HepG2 (cell line): ENCODE results near the gene NAALADL1. TPM values are rescaled to one million over a fixed set of nuclear protein-coding genes. Genes with fewer than 3 reads are reported as not detected.
A peak's percentile ranks its signal among the peaks of the same experiment; 100 is the strongest.

Source experiments
- ATF7 ChIP-seq, 2 experiments: fragments of 450-650 bp in 1 of 2; sonication (generic) in 1 of 2; formaldehyde crosslinking in 1 of 2; IDR thresholded peaks; 2 replicates each; pipeline versions ENCODE4 v1.4.0 to v1.6.1; 2016 to 2020; ENCODE audit warnings: antibody characterized with exemption in 1 of 2, mild to moderate bottlenecking in 1 of 2, missing genetic modification reagents in 1 of 2
- CHCHD3 ChIP-seq: sonication (generic); formaldehyde crosslinking; IDR thresholded peaks from 2 replicates; pipeline ENCODE4 v1.8.0; 2022; ENCODE audit warnings: mild to moderate bottlenecking, missing genetic modification reagents, moderate library complexity
- FOXC1 ChIP-seq: sonication (generic); formaldehyde crosslinking; IDR thresholded peaks from 2 replicates; pipeline ENCODE4 v1.8.0; 2022; ENCODE audit warnings: mild to moderate bottlenecking, missing genetic modification reagents, borderline replicate concordance
- IKZF4 ChIP-seq: sonication (generic); formaldehyde crosslinking; IDR thresholded peaks from 2 replicates; pipeline ENCODE4 v1.5.1; 2020; ENCODE audit warnings: borderline replicate concordance, mild to moderate bottlenecking, low read depth, missing genetic modification reagents; ENCODE audit errors: not compliant biosample characterization
- KDM3A ChIP-seq: IDR thresholded peaks from 2 replicates; pipeline ENCODE4 v1.6.1; 2018; ENCODE audit warnings: low read depth, missing compliant biosample characterization
- KLF13 ChIP-seq: sonication (generic); formaldehyde crosslinking; IDR thresholded peaks from 2 replicates; pipeline ENCODE4 v1.4.0; 2020; ENCODE audit warnings: mild to moderate bottlenecking, missing genetic modification reagents
- POLR2AphosphoS2 ChIP-seq: IDR thresholded peaks from 2 replicates; pipeline ENCODE4 v1.6.1; 2011; ENCODE audit warnings: low read depth, low read length, improper control_type of control experiment
- SKI ChIP-seq: fragments of 450-650 bp; IDR thresholded peaks from one replicate; pipeline ENCODE4 v1.6.1; 2018; ENCODE audit warnings: mild to moderate bottlenecking; ENCODE audit not compliant: partially characterized antibody
- SNRNP70 ChIP-seq: fragments of 200-400 bp; formaldehyde crosslinking; IDR thresholded peaks from 2 replicates; pipeline ENCODE4 v1.6.1; 2017; ENCODE audit warnings: mild to moderate bottlenecking, low read depth, low read length, moderate library complexity
- TEAD2 ChIP-seq: sonication (generic); formaldehyde crosslinking; IDR thresholded peaks from 2 replicates; pipeline ENCODE4 v1.9.0; 2021; ENCODE audit warnings: missing genetic modification reagents
- TGIF2 ChIP-seq: IDR thresholded peaks from 2 replicates; pipeline ENCODE4 v1.6.1; 2016; ENCODE audit warnings: control low read depth, missing compliant biosample characterization
- ZNF407 ChIP-seq: sonication (generic); formaldehyde crosslinking; IDR thresholded peaks from one replicate; pipeline ENCODE4 v1.5.1; 2020; ENCODE audit warnings: mild to moderate bottlenecking, missing genetic modification reagents; ENCODE audit errors: not compliant biosample characterization
- ZNF605 ChIP-seq: sonication (generic); formaldehyde crosslinking; IDR thresholded peaks from 2 replicates; pipeline ENCODE4 v1.8.0; 2022; ENCODE audit warnings: mild to moderate bottlenecking, missing genetic modification reagents
- ZNF607 ChIP-seq: sonication (generic); formaldehyde crosslinking; IDR thresholded peaks from 2 replicates; pipeline ENCODE4 v1.5.1; 2020; ENCODE audit warnings: missing genetic modification reagents, mild to moderate bottlenecking, borderline replicate concordance
- ZSCAN5A ChIP-seq: sonication (generic); formaldehyde crosslinking; IDR thresholded peaks from 2 replicates; pipeline ENCODE4 v1.8.0; 2022; ENCODE audit warnings: mild to moderate bottlenecking, missing genetic modification reagents, borderline replicate concordance
- polyA plus RNA-seq, 8 experiments: library from polyadenylated mRNA; depleted of rRNA in 3 of 8; stranded (reverse) in 7 of 8; unstranded in 1 of 8; fragments of >200 nt; fragmentation: Illumina TruSeq in 4 of 8; extraction: Trizol in 4 of 8; gene quantifications; 2 replicates each; pipeline versions ENCODE4 v1.2.1 to v1.2.3, GENCODE V29; 2011 to 2016; ENCODE audit warnings: low read depth in 4 of 8, missing spikeins in 1 of 8, mixed read lengths in 1 of 8; ENCODE audit not compliant: insufficient read depth in 1 of 8
- total RNA-seq, 5 experiments: library from RNA; depleted of rRNA; stranded (reverse); fragments of >200 nt; fragmentation: Illumina TruSeq; extraction: Trizol; gene quantifications; 2 replicates each; pipeline ENCODE4 v1.2.3, GENCODE V29; 2016; ENCODE audit warnings: low read depth in 1 of 5
- TF ChIP-seq, protein P1 (sequence below): sonication (generic); formaldehyde crosslinking; IDR thresholded peaks from 2 replicates; pipeline ENCODE4 v1.8.1; 2023; ENCODE audit warnings: mild to moderate bottlenecking, inconsistent platforms, moderate library complexity, missing genetic modification reagents, borderline replicate concordance
- TF ChIP-seq, protein P2 (sequence below): sonication (generic); formaldehyde crosslinking; IDR thresholded peaks from 2 replicates; pipeline ENCODE4 v1.4.0; 2020; ENCODE audit warnings: missing genetic modification reagents; ENCODE audit errors: not compliant biosample characterization

The NAALADL1 gene
- total and polyA plus RNA-seq, 2 of the 13 experiments (the other 11 are each of a cell fraction or from before 2014, with no cell fraction given): 9.3 to 33.9 TPM

DNA sequence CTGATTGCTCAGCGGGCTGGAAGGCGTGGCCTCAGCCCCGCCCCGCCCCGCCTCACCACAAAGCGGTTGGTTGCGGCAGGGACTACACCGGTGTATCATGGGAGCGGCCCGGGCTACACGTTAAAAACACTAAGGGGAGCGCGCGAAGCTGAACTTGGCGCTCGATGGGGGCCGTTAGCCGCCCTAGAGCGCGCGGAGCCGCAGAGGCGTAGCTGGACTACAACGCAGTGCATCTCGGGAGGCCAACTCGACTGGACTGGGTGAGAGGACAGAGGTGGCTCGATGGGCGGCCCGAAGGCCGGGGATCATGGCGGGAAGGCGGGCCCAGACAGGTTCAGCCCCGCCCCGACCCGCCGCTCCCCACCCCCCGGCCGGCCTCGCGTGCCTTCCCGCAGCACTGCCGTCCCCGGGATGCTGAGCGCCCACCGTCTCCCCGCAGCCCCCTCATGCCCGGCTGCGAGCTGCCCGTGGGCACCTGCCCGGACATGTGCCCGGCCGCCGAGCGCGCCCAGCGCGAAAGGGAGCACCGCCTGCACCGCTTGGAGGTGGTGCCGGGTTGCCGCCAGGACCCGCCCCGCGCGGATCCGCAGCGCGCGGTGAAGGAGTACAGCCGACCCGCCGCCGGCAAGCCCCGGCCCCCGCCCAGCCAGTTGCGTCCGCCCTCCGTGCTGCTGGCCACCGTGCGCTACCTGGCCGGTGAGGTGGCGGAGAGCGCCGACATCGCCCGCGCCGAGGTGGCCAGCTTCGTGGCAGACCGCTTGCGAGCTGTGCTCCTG is 17.3 kb downstream of the NAALADL1 start, which contains the start of gene SAC3D1 (continued):
- TF ChIP-seq ATF7 (IDR thresholded peaks at IDR 0.05) (no peak), ATF7 (CRISPR knock-in tag; IDR thresholded peaks at IDR 0.05) (no peak), ZSCAN5A (CRISPR knock-in tag) (peak; percentile 64; the same call in 1 of the 2 replicates), TEAD2 (CRISPR knock-in tag) (no peak), ZNF605 (CRISPR knock-in tag) (no peak), POLR2AphosphoS2 (no peak), KLF13 (no peak), IKZF4 (peak; percentile 92), FOXC1 (no peak), KDM3A (CRISPR knock-in tag) (no peak), ZNF407 (no peak), ZNF607 (CRISPR knock-in tag) (no peak), CHCHD3 (no peak), SKI (peak; percentile 19), TGIF2 (CRISPR knock-in tag) (no peak), SNRNP70 (no peak)
- TF ChIP-seq, protein P1, sequence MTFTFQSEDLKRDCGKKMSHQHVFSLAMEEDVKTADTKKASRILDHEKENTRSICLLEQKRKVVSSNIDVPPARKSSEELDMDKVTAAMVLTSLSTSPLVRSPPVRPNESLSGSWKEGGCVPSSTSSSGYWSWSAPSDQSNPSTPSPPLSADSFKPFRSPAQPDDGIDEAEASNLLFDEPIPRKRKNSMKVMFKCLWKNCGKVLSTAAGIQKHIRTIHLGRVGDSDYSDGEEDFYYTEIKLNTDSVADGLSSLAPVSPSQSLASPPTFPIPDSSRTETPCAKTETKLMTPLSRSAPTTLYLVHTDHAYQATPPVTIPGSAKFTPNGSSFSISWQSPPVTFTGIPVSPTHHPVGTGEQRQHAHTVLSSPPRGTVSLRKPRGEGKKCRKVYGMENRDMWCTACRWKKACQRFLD: peak; percentile 14; the same call in 1 of the 2 replicates
- TF ChIP-seq, protein P2, sequence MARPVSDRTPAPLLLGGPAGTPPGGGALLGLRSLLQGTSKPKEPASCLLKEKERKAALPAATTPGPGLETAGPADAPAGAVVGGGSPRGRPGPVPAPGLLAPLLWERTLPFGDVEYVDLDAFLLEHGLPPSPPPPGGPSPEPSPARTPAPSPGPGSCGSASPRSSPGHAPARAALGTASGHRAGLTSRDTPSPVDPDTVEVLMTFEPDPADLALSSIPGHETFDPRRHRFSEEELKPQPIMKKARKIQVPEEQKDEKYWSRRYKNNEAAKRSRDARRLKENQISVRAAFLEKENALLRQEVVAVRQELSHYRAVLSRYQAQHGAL: peak; percentile 39
